Vein endothelial cell (primary cell): ENCODE data around the gene SPATA31A1. TPM values are rescaled to one million over a fixed set of nuclear protein-coding genes. Genes with fewer than 3 reads are reported as not detected.

Source experiments
- total RNA-seq: library from RNA; depleted of rRNA; stranded (reverse); fragments of >200 nt; gene quantifications from 2 replicates; pipeline ENCODE4 v1.2.3, GENCODE V29; 2012

The SPATA31A1 gene
- total RNA-seq, result not detected in 2 replicates

DNA sequence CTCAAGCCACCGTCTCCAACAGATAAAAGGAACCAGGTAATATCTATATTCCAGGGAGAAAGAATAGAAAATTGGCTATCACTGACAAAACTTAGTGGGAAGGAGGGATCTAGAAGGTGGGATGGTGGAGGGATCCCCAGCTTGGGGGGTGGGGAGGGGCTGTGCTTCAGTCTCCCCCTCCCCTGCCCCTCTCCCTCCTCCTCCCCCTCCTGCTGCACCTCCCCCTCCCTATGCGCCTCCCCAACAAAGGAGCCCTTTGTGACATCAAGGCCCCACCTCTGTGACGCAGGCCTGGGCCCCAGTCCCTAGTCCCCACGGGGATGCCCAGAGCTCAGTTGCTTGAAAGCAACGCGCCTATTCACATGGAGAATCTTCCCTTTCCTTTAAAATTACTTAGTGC lies at the start of gene SPATA31A1:
TSS of gene SPATA31A1 (plus strand) at position 301 of the 400 bp plus-strand sequence. CDS start at position 363, 62 bp downstream.

Other genes starting within 250 kb of the SPATA31A1 start
- gene CNTNAP3, start 67.5 kb upstream of the SPATA31A1 start, total RNA-seq, result 87.5 and 102 TPM in 2 replicates